HG02678 (cell line): Measurements from ENCODE around the gene TACR2.

Source experiments
- ATAC-seq: cut with Tn5 transposase; IDR thresholded peaks from one replicate; pipeline ENCODE4 v1.9.1; 2021; ENCODE audit warnings: mild to moderate bottlenecking, moderate library complexity; ENCODE audit not compliant: unreplicated experiment

Gene TACR2

GRCh38 chr10:69377191-69377590, 39.5 kb downstream of the TACR2 start:
- no peak for ATAC-seq

DNA sequence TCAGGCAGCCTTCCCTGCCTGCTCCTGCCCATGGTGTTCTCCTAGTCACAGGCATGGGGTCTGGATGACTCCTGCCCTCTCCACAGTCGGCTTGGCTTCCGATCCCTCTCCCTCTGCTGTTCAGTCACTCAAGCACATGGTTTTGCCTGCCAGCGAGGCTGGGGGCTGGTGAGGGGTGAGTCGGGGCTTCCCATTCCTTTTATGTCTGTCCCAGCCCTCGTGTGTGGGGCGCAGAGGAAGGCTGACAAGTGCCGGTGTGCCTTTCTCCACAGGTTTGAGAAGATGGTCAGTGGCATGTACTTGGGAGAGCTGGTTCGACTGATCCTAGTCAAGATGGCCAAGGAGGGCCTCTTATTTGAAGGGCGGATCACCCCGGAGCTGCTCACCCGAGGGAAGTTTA, 40.1 kb downstream of the TACR2 start:
- no peak for ATAC-seq

GRCh38 chr10:69375307-69376151, 41.2 kb downstream of the TACR2 start:
- ATAC-seq = no peak

- ATAC-seq = no peak
Measured at GRCh38 chr10:69374931-69375306, 41.8 kb downstream of the TACR2 start.

DNA sequence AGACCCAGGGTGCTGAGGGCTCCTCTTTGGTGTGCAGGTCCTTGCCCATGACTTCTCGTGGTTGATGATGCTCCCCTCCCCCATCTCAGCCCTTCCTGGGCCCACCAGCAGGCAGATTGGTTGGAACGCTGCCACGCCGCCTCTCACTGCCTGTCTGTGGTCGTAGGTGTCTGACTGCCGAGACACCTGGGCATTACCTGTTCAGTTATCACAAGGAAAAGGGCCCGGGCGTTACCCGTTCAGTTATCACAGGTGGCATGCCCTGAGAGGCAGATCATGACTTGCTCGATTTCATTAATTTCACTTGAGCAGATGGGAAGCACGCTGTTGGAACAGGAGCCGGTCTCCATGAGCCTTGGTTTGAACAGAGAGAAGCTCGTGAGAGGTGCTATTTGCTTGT, 42.5 kb downstream of the TACR2 start:
- no peak for ATAC-seq

GRCh38 chr10:69372126-69372980, 44.4 kb downstream of the TACR2 start:
- no peak for ATAC-seq

DNA sequence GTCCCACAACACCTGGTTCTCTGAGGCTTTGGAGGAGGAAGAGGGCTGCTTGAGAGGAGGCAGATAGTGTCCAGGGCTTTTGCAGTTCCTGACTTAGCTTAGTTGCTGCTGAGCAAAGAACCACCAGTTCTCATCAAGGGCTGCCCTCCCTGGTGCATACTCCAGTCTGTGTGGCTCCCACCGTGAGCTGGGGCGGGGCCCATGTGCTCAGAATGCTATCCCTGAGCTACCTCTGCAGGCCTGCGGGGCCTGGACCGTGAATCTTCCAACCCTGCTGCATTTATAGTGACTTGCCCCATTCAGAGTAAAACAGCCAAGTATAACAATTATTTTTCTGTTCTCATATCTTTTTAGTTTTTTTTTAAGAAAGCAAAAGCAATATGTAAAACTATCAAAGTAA, 49.2 kb downstream of the TACR2 start:
- no peak for ATAC-seq

DNA sequence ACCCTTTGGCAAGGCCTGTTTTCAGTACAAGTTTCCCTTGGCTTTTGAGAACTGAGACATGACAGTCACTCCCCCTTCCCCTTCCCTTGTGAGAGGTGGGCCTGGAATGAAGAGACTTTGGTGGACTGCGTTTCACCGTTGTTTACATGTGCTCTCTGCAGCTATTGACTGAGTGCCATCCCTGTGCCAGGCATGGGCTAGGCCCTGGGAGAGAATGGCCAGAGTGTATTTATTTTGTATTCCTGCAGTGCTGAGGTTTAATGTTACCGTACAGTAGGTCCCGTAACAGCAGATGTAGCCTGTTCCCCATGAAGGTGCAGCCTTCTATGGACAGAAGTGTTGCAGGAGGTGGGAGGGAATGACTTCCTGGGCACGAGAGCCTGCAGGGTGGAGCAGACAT, 50.0 kb downstream of the TACR2 start:
- ATAC-seq = no peak

DNA sequence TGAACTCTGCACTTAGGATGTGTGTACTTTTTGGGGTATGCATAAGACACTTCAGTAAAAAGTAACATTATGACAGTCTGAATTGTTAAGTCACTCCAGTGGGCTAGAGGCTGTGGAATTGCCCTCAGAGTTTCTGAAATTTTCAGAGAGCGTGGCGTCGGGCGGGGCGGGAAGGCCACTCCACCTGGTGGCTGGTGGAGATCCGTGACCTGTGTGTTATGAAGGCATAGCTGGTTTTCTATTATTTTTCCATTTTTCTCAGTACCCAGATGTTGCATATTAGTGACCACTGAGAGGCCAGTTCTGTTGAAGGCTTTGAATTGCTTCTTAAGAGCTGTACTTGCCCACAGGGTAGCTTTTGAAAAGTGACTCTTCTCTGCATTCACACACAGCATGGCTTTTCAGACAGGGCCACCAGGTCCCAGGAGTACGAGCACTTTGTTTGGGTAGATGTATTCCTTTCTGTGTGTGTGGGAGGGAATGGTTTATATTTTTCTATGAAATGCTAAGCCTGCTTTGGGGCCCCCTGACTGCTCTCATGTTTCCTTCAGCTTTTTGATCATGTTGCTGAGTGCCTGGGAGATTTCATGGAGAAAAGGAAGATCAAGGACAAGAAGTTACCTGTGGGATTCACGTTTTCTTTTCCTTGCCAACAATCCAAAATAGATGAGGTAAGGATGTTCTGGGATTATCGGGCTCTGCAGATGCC, 52.3 kb downstream of the TACR2 start:
- no peak for ATAC-seq

- ATAC-seq = no peak
Measured at GRCh38 chr10:69363666-69364065, 53.1 kb downstream of the TACR2 start.

- no peak for ATAC-seq
Measured at GRCh38 chr10:69362471-69362954, 54.2 kb downstream of the TACR2 start.

DNA sequence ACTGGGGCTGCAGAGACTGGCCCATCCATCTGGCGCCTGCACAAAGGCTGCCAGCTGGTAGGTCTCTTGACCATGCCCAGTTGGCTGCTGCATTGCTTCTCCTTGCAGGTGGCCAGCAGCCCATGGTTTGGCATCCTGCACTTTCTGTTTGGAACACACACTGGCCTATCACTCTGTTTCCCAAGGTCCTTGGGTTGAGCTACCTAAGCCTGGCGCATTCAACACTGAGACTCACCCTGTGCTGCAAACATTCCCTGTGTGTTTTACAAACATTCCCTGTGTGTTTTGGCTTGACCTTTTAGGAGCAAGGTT, 55.5 kb downstream of the TACR2 start:
- ATAC-seq = no peak

GRCh38 chr10:69360485-69361302, 56.0 kb downstream of the TACR2 start:
- no peak for ATAC-seq

DNA sequence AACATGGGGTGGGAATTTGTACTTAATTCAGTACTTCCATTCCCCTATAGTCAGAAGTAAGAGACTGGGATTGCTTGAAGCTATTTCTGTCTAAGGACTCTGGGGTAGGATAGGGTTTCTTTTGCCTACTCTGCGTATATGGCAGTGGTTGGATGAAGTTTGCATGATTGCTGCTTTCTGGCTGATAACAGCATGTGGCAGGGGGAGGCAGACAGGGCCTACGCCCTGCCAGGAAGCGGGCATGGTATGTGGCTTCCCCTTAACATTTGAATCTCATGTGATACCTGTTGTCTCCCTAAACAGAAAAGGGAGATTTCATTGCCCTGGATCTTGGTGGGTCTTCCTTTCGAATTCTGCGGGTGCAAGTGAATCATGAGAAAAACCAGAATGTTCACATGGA, 57.1 kb downstream of the TACR2 start:
- ATAC-seq = no peak

GRCh38 chr10:69359148-69359547, 57.6 kb downstream of the TACR2 start:
- ATAC-seq = no peak

DNA sequence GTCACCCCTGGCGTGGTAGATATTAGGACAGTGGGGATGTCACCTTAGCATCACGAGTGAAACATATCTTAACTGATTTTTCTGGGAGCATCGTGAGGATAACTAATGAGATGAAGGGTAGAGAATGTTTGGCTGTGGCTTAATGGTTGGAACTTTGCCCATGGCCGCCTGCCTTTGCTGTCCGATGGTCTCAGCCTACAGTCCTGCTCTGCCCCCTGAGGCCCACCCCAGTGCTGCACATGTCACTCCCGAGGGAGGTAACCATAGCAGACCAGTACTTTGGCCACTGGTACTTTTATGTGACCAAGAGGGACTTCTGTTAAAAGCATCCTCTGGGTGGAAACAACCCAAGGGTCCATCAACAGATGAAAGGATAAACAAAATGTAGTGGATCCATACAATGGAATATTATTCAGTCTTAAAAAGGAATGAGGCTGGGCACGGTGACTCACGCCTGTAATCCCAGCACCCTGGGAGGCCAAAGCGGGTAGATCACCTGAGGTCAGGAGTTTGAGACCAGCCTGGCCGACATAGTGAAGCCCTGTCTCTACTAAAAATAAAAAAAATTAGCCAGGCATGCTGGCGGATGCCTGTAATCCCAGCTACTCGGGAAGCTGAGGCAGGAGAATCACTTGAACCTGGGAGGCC, 58.4 kb downstream of the TACR2 start:
- ATAC-seq = no peak

- ATAC-seq = no peak
Measured at GRCh38 chr10:69356187-69356586, 60.5 kb downstream of the TACR2 start.

DNA sequence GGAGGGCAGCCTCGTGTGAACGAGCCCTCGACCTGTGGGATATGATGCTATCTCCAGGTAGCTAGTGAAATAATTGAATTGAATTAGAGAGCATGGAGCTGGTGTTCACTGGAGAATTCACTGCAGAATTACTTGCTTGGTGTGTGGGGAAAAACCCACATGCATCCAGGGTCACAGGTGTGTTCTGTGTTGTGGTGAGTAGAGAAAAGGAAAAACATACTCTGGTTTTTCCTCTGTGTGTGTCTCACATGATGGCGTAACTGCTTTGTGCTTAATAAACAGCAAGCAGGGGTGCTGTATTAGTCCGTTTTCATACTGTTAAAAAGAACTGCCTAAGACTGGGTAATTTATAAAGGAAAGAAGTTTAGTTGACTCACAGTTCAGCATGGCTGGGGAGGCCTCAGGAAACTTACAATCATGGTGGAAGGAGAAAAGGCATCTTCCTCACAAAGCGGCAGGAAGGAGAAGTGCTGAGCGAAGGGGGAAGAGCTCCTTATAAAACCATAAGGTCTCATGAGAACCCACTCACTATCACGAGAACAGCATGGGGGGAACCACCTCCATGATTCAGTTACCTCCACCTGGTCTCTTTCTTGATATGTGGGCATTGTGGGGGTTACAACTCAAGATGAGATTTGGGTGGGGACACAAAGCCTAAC, 62.6 kb downstream of the TACR2 start:
- no peak for ATAC-seq
